MM.1S (cell line): ENCODE results near the gene GRM1.

ENCODE experiments used
- DNase-seq: peaks from one replicate; pipeline ENCODE4 v3.0.0-alpha.2; 2015
- H2AFZ ChIP-seq: fragments of 300-600 bp; sonication (generic); 2 replicates; pipeline ENCODE4 v1.6.0; 2016; ENCODE audit warnings: antibody characterized with exemption, low read length
- H3F3A ChIP-seq: fragments of 300-600 bp; sonication (generic); 2 replicates; pipeline ENCODE4 v1.6.1; 2016; ENCODE audit warnings: mild to moderate bottlenecking, antibody characterized with exemption, low read length, moderate library complexity, mixed read lengths; ENCODE audit not compliant: insufficient read depth
- H3K27ac ChIP-seq: fragments of 300-600 bp; sonication (generic); 2 replicates; pipeline ENCODE4 v1.5.1; 2016; ENCODE audit warnings: mild to moderate bottlenecking, low read length
- H3K27me3 ChIP-seq: fragments of 300-600 bp; sonication (generic); replicated peaks from 2 replicates; pipeline ENCODE4 v1.6.0; 2016; ENCODE audit warnings: low read length; ENCODE audit not compliant: insufficient read depth
- H3K36me3 ChIP-seq: fragments of 300-600 bp; sonication (generic); replicated peaks from 2 replicates; pipeline ENCODE4 v1.6.1; 2016; ENCODE audit warnings: mild to moderate bottlenecking, low read length, mixed read lengths; ENCODE audit not compliant: insufficient read depth
- H3K4me1 ChIP-seq: fragments of 300-600 bp; sonication (generic); 2 replicates; pipeline ENCODE4 v1.6.1; 2016; ENCODE audit warnings: low read length, mixed read lengths
- H3K4me2 ChIP-seq: fragments of 300-600 bp; sonication (generic); 2 replicates; pipeline ENCODE4 v1.6.0; 2016; ENCODE audit warnings: low read depth, low read length
- H3K4me3 ChIP-seq: fragments of 300-600 bp; sonication (generic); 2 replicates; pipeline ENCODE4 v1.5.1; 2016; ENCODE audit warnings: low read length, mixed read lengths
- H3K79me2 ChIP-seq: fragments of 300-600 bp; sonication (generic); 2 replicates; pipeline ENCODE4 v1.6.1; 2016; ENCODE audit warnings: mixed run types, low read length, mixed read lengths
- H3K9ac ChIP-seq: fragments of 300-600 bp; sonication (generic); 2 replicates; pipeline ENCODE4 v1.6.1; 2016; ENCODE audit warnings: low read length, mixed read lengths
- H3K9me2 ChIP-seq: fragments of 300-600 bp; sonication (generic); replicated peaks from 2 replicates; pipeline ENCODE4 v1.6.1; 2016; ENCODE audit warnings: mild to moderate bottlenecking, low read length, mixed read lengths; ENCODE audit not compliant: insufficient read depth
- H3K9me3 ChIP-seq: fragments of 300-600 bp; sonication (generic); replicated peaks from 2 replicates; pipeline ENCODE4 v1.6.1; 2016; ENCODE audit warnings: mild to moderate bottlenecking, low read length, mixed read lengths; ENCODE audit not compliant: insufficient read depth
- H4K20me1 ChIP-seq: fragments of 300-600 bp; sonication (generic); 2 replicates; pipeline ENCODE4 v1.6.1; 2016; ENCODE audit warnings: mild to moderate bottlenecking, low read length, moderate library complexity, mixed read lengths; ENCODE audit not compliant: insufficient read depth
- EZH2 ChIP-seq: fragments of 300-600 bp; sonication (generic); optimal IDR thresholded peaks from 2 replicates; pipeline ENCODE3; 2017; ENCODE audit warnings: low read depth, mild to moderate bottlenecking, antibody characterized with exemption, low read length, mixed read lengths
- EZH2phosphoT487 ChIP-seq: fragments of 300-600 bp; sonication (generic); IDR thresholded peaks from 2 replicates; pipeline ENCODE4 v1.6.1; 2018; ENCODE audit warnings: antibody characterized with exemption, low read length
- TF ChIP-seq, protein P1 (sequence below): fragments of 300-600 bp; sonication (generic); IDR thresholded peaks from 2 replicates; pipeline ENCODE4 v1.5.1; 2016; ENCODE audit warnings: antibody characterized with exemption, low read length, mixed read lengths

Gene GRM1

DNA sequence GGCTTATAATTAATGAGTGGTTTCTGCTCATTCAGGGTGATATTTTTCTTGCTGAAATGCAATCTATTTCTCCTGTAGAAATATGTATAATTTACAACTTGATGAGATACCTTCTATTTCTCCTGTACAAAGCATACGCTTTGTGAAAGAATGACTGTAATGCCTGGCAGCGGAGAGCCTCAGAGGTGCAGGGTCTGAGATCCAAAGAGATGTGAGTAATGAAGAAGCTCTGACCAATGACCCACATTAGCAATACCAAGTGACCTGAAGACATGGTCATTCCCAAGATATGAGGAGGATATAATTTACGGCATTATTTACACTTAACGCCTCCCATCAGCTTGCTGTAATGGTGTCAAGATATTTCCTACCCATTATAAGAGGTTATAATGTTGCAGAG lies 416.4 kb downstream of the GRM1 start:
- Histone ChIP-seq H3K27ac (no peak overlapping the region), H3K9me3 (no peaks in the 10 kb centered on the region), H3K4me3 (no peak overlapping the region), H3K36me3 (no peaks in the 10 kb centered on the region), H3K4me2 (no peak overlapping the region), H3K4me1 (no peaks in the 10 kb centered on the region), H3K9ac (no peak overlapping the region), H3K27me3 (no peaks in the 10 kb centered on the region), H3F3A (no peaks in the 10 kb centered on the region), H3K79me2 (no peaks in the 10 kb centered on the region), H3K9me2 (no peaks in the 10 kb centered on the region), H4K20me1 (no peaks in the 10 kb centered on the region), H2AFZ (no peak overlapping the region)
- no peak for DNase-seq
- no peak for TF ChIP-seq EZH2phosphoT487
- TF ChIP-seq, protein P1, sequence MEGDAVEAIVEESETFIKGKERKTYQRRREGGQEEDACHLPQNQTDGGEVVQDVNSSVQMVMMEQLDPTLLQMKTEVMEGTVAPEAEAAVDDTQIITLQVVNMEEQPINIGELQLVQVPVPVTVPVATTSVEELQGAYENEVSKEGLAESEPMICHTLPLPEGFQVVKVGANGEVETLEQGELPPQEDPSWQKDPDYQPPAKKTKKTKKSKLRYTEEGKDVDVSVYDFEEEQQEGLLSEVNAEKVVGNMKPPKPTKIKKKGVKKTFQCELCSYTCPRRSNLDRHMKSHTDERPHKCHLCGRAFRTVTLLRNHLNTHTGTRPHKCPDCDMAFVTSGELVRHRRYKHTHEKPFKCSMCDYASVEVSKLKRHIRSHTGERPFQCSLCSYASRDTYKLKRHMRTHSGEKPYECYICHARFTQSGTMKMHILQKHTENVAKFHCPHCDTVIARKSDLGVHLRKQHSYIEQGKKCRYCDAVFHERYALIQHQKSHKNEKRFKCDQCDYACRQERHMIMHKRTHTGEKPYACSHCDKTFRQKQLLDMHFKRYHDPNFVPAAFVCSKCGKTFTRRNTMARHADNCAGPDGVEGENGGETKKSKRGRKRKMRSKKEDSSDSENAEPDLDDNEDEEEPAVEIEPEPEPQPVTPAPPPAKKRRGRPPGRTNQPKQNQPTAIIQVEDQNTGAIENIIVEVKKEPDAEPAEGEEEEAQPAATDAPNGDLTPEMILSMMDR = no peak
- TF ChIP-seq EZH2 = no peak

DNA sequence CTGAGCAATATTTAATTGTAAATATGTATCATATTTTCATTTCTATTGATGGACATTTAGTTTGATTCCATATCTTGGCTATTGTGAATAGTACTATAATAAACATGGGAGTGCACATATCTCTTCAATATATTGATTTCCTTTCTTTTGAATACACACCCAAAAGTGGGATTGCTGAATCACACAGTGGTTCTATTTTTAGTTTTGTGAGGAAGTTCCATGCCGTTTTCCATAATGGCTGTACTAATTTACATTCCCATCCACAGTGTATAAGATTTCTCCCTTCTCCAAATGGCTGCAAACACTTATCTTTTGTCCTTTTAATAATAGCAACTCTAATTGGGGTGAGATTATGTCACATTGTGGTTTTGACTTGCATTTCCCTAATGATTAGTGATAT lies 428.0 kb downstream of the GRM1 start:
- H3K9ac ChIP-seq = no peak overlapping the region
- DNase-seq = no peak
- no peaks in the 10 kb centered on the region for H3K9me2 ChIP-seq
- H3K36me3 ChIP-seq = no peaks in the 10 kb centered on the region
- TF ChIP-seq EZH2 = no peak
- TF ChIP-seq EZH2phosphoT487 = no peak
- TF ChIP-seq, protein P1 = no peak
- H3K27ac ChIP-seq = no peak overlapping the region
- no peak overlapping the region for H2AFZ ChIP-seq
- H3K4me2 ChIP-seq = no peak overlapping the region
- H3K4me3 ChIP-seq = no peak overlapping the region
- no peaks in the 10 kb centered on the region for H4K20me1 ChIP-seq
- H3K79me2 ChIP-seq = no peaks in the 10 kb centered on the region
- H3K27me3 ChIP-seq = no peaks in the 10 kb centered on the region
- no peaks in the 10 kb centered on the region for H3K9me3 ChIP-seq
- no peaks in the 10 kb centered on the region for H3K4me1 ChIP-seq
- no peaks in the 10 kb centered on the region for H3F3A ChIP-seq

DNA sequence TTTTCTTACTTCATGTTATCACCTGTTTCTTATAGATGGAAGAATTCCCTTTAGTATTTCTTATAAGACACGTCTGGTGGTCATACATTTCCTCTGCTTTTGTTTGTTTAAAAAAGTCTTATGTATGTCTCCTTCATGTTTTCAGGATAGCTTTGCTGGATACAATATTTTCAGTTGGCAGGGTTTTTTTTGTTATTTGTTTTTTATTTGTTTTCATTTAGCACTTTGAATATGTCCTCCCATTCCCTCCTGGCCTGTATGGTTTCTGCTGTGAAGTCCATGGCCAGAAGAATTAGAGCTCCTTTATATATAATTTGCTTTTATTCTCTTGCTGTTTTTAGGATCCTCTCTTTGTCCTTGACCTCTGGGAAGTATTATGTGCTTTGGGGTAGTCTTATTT lies 432.1 kb downstream of the GRM1 start:
- no peak overlapping the region for H3K27ac ChIP-seq
- no peaks in the 10 kb centered on the region for H3K9me3 ChIP-seq
- H3K9me2 ChIP-seq = no peaks in the 10 kb centered on the region
- no peak overlapping the region for H2AFZ ChIP-seq
- no peaks in the 10 kb centered on the region for H3K36me3 ChIP-seq
- H3K4me1 ChIP-seq = no peaks in the 10 kb centered on the region
- no peaks in the 10 kb centered on the region for H4K20me1 ChIP-seq
- no peaks in the 10 kb centered on the region for H3F3A ChIP-seq
- H3K79me2 ChIP-seq = no peaks in the 10 kb centered on the region
- no peak for DNase-seq
- H3K4me2 ChIP-seq = no peak overlapping the region
- no peak overlapping the region for H3K9ac ChIP-seq
- TF ChIP-seq, protein P1 = no peak
- TF ChIP-seq EZH2phosphoT487 = no peak
- no peak for TF ChIP-seq EZH2
- no peak overlapping the region for H3K4me3 ChIP-seq
- H3K27me3 ChIP-seq = no peaks in the 10 kb centered on the region
